Peyer's patch (tissue), 4 donors: ENCODE results near the gene HTN3.

Experiments
- POLR2A ChIP-seq, 2 donors: fragments of 450-650 bp; IDR thresholded peaks; one replicate each; pipeline ENCODE4 v1.5.1; 2017; ENCODE audit warnings: antibody characterized with exemption in 2 of 2, mild to moderate bottlenecking in 2 of 2, moderate library complexity in 2 of 2
- TF ChIP-seq, protein P1 (sequence below), 6 experiments: fragments of 450-650 bp in 4 of 6; fragments of 200-600 bp in 2 of 6; sonication (generic) in 1 of 6; IDR thresholded peaks; one replicate each; pipeline ENCODE4 v1.5.1; 2017 to 2019; ENCODE audit warnings: antibody characterized with exemption in 6 of 6, mild to moderate bottlenecking in 3 of 6, moderate library complexity in 1 of 6

DNA sequence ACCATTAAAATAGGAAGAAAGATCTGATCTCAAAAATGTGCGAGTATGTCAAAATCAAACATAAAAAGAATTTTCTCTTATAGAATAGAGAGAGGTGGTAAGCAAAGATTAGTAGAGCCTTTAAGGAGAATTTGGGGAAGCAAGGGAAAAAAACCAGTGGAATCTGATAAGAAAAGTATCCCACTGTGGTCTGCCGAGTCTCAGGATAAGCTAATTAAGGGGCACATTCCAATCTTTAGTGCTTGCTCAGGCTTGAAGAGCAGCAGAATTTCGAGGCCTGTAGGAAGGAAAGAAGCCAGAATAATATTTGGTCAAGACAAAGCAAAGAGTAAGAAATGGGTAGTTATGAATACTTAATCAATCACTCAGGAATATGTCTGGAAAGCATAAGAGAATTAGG is 19.5 kb upstream of the HTN3 start:
- TF ChIP-seq, protein P1, sequence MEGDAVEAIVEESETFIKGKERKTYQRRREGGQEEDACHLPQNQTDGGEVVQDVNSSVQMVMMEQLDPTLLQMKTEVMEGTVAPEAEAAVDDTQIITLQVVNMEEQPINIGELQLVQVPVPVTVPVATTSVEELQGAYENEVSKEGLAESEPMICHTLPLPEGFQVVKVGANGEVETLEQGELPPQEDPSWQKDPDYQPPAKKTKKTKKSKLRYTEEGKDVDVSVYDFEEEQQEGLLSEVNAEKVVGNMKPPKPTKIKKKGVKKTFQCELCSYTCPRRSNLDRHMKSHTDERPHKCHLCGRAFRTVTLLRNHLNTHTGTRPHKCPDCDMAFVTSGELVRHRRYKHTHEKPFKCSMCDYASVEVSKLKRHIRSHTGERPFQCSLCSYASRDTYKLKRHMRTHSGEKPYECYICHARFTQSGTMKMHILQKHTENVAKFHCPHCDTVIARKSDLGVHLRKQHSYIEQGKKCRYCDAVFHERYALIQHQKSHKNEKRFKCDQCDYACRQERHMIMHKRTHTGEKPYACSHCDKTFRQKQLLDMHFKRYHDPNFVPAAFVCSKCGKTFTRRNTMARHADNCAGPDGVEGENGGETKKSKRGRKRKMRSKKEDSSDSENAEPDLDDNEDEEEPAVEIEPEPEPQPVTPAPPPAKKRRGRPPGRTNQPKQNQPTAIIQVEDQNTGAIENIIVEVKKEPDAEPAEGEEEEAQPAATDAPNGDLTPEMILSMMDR (IDR thresholded peaks at IDR 0.05) = no peak
- TF ChIP-seq POLR2A (IDR thresholded peaks at IDR 0.05) = no peak
